ENCODE data around the gene DNAJC5. TPM values are rescaled to one million over a fixed set of nuclear protein-coding genes. Genes with fewer than 3 reads are reported as not detected.

Gene DNAJC5
- total and polyA plus RNA-seq, 2 experiments from 2014 or later, result 7.1 to 33.5 TPM

DNA sequence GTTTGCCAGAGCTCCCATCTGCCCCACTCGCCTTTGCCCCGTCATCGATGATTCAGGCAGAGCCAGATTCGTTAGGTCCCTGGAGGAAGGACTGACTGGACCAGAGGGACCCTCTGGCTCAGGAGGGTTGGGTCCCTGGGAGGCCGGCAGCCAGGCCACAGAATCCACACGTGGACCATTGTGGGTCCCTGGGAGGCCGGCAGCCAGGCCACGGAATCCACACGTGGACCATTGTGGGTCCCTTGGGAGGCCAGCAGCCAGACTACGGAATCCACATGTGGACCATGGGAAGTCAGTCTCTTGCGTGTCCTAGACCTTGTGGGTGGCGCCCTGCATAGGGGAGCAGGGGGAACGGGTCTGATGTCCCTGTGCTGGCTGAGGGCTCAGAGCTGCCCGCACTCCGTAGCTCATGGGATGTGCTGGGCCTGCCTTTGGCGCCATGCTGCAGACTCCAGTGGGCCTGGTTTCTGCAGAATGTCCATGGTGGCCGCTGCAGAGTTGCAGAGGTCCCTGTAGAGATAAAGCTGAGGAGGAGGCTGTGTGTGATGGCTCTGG is 37.8 kb downstream of the DNAJC5 start:
- Histone ChIP-seq H3K27me3 (ENCODE audit: insufficient read depth) (no peaks in the 10 kb centered on the region), H3K9me2 (ENCODE audit: insufficient read depth) (no peaks in the 10 kb centered on the region), H3F3A (replicated peaks; ENCODE audit: low read depth) (peaks cover 8% of the 10 kb centered on the region; the same call in 1 of the 2 replicates), H3K27ac (ENCODE audit: low read depth) (no peak overlapping the region), H4K20me1 (replicated peaks; ENCODE audit: insufficient read depth) (no peaks in the 10 kb centered on the region; the same call in 1 of the 2 replicates), H2AFZ (no peak overlapping the region), H3K4me3 (no peak overlapping the region), H3K4me2 (no peak overlapping the region), H3K36me3 (ENCODE audit: insufficient read depth) (peaks cover 4% of the 10 kb centered on the region; the same call in 1 of the 2 replicates), H3K4me1 (ENCODE audit: insufficient read depth) (no peaks in the 10 kb centered on the region), H3K79me2 (replicated peaks; ENCODE audit: insufficient read depth) (no peaks in the 10 kb centered on the region)
- Mint-ChIP-seq H3K36me3 (ENCODE audit: low read depth) (peaks cover 50% of the 10 kb centered on the region), H3K9me3 (no peaks in the 10 kb centered on the region; the same call in 2 of the 3 replicates), H3K4me1 (peaks cover under 1% of the 10 kb centered on the region; the same call in 1 of the 3 replicates), H3K27ac (no peak overlapping the region), H3K27me3 (ENCODE audit: insufficient read depth, low read depth, poor library complexity) (peaks cover 2% of the 10 kb centered on the region), H3K4me3 (no peak overlapping the region)
- TF ChIP-seq, protein P1, sequence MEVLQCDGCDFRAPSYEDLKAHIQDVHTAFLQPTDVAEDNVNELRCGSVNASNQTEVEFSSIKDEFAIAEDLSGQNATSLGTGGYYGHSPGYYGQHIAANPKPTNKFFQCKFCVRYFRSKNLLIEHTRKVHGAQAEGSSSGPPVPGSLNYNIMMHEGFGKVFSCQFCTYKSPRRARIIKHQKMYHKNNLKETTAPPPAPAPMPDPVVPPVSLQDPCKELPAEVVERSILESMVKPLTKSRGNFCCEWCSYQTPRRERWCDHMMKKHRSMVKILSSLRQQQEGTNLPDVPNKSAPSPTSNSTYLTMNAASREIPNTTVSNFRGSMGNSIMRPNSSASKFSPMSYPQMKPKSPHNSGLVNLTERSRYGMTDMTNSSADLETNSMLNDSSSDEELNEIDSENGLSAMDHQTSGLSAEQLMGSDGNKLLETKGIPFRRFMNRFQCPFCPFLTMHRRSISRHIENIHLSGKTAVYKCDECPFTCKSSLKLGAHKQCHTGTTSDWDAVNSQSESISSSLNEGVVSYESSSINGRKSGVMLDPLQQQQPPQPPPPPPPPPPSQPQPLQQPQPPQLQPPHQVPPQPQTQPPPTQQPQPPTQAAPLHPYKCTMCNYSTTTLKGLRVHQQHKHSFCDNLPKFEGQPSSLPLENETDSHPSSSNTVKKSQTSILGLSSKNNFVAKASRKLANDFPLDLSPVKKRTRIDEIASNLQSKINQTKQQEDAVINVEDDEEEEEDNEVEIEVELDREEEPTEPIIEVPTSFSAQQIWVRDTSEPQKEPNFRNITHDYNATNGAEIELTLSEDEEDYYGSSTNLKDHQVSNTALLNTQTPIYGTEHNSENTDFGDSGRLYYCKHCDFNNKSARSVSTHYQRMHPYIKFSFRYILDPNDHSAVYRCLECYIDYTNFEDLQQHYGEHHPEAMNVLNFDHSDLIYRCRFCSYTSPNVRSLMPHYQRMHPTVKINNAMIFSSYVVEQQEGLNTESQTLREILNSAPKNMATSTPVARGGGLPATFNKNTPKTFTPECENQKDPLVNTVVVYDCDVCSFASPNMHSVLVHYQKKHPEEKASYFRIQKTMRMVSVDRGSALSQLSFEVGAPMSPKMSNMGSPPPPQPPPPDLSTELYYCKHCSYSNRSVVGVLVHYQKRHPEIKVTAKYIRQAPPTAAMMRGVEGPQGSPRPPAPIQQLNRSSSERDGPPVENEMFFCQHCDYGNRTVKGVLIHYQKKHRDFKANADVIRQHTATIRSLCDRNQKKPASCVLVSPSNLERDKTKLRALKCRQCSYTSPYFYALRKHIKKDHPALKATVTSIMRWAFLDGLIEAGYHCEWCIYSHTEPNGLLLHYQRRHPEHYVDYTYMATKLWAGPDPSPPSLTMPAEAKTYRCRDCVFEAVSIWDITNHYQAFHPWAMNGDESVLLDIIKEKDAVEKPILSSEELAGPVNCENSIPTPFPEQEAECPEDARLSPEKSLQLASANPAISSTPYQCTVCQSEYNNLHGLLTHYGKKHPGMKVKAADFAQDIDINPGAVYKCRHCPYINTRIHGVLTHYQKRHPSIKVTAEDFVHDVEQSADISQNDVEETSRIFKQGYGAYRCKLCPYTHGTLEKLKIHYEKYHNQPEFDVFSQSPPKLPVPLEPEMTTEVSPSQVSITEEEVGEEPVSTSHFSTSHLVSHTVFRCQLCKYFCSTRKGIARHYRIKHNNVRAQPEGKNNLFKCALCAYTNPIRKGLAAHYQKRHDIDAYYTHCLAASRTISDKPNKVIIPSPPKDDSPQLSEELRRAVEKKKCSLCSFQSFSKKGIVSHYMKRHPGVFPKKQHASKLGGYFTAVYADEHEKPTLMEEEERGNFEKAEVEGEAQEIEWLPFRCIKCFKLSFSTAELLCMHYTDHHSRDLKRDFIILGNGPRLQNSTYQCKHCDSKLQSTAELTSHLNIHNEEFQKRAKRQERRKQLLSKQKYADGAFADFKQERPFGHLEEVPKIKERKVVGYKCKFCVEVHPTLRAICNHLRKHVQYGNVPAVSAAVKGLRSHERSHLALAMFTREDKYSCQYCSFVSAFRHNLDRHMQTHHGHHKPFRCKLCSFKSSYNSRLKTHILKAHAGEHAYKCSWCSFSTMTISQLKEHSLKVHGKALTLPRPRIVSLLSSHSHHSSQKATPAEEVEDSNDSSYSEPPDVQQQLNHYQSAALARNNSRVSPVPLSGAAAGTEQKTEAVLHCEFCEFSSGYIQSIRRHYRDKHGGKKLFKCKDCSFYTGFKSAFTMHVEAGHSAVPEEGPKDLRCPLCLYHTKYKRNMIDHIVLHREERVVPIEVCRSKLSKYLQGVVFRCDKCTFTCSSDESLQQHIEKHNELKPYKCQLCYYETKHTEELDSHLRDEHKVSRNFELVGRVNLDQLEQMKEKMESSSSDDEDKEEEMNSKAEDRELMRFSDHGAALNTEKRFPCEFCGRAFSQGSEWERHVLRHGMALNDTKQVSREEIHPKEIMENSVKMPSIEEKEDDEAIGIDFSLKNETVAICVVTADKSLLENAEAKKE (CRISPR knock-in tag; IDR thresholded peaks at IDR 0.05), result no peak
- no peak for TF ChIP-seq ZNF114 (CRISPR knock-in tag; IDR thresholded peaks at IDR 0.05)
- no peak for TF ChIP-seq ZNF331 (CRISPR knock-in tag; IDR thresholded peaks at IDR 0.05; ENCODE audit: low read depth)
- TF ChIP-seq EZH2 (IDR thresholded peaks at IDR 0.05; ENCODE audit: low read depth, unreplicated experiment), result no peak
- ATAC-seq (no peak), DNase-seq (ENCODE audit: low spot score) (no peak)

DNA sequence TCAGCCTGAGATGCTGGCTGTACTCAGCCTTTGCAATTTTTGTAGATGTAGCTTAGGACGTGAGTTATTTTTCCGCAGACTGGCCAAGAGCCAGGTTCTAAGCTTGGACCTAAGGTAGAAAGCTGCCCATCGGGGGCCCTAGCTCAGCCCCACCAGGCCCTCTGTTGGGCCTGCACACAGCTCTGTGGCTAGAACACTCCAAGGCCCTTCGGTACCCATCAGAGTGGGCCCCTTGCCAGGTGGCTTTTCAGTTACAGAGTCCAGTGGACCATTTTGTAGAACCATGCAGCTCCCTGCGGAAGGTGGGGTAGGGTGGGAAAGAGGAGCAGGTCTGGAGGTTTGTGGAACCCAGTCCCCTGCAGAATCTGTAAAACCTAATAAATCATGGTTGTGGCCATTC is 38.7 kb downstream of the DNAJC5 start:
- Histone ChIP-seq H3K4me3 (no peak overlapping the region), H3F3A (replicated peaks; ENCODE audit: low read depth) (peaks cover 13% of the 10 kb centered on the region; the same call in 1 of the 2 replicates), H3K4me2 (no peak overlapping the region), H3K79me2 (replicated peaks; ENCODE audit: insufficient read depth) (no peaks in the 10 kb centered on the region), H3K27me3 (ENCODE audit: insufficient read depth) (no peaks in the 10 kb centered on the region), H3K9me2 (ENCODE audit: insufficient read depth) (no peaks in the 10 kb centered on the region), H3K36me3 (ENCODE audit: insufficient read depth) (no peaks in the 10 kb centered on the region), H4K20me1 (replicated peaks; ENCODE audit: insufficient read depth) (no peaks in the 10 kb centered on the region; the same call in 1 of the 2 replicates), H2AFZ (no peak overlapping the region), H3K4me1 (ENCODE audit: insufficient read depth) (no peaks in the 10 kb centered on the region), H3K27ac (ENCODE audit: low read depth) (no peak overlapping the region)
- no peak for DNase-seq (ENCODE audit: low spot score)
- ATAC-seq, result no peak
- H3K4me1 Mint-ChIP-seq, result peaks cover 5% of the 10 kb centered on the region; the same call in 1 of the 3 replicates
- no peak overlapping the region for H3K4me3 Mint-ChIP-seq
- no peak overlapping the region for H3K27ac Mint-ChIP-seq
- peaks cover 6% of the 10 kb centered on the region for H3K27me3 Mint-ChIP-seq (ENCODE audit: insufficient read depth, low read depth, poor library complexity)
- peaks cover 43% of the 10 kb centered on the region for H3K36me3 Mint-ChIP-seq (ENCODE audit: low read depth)
- no peaks in the 10 kb centered on the region; the same call in 2 of the 3 replicates for H3K9me3 Mint-ChIP-seq
- TF ChIP-seq JUNB (IDR thresholded peaks at IDR 0.05; ENCODE audit: unreplicated experiment) (no peak), EZH2phosphoT487 (IDR thresholded peaks at IDR 0.05; ENCODE audit: unreplicated experiment) (no peak)
- TF ChIP-seq, protein P1 (CRISPR knock-in tag; IDR thresholded peaks at IDR 0.05), result no peak
